ENCODE results near the gene SWI5.
"Not testable (repeated sequence)": the region's sequence is repeated elsewhere in the genome, so short reads cannot be mapped to it uniquely, and the experiment has no call there.

SWI5 gene

GRCh38 chr9:128276008-128276573, at the start of gene SWI5:
Gene SWI5 (plus strand): TSS chr9:128276276.
- H3K36me3 ChIP-seq (ENCODE audit: control insufficient read depth, insufficient read depth, low read length), result no peaks in the 10 kb centered on the region
- peaks cover 19% of the 10 kb centered on the region for H3K4me1 ChIP-seq (ENCODE audit: control insufficient read depth, insufficient read depth, low read length)
- H3K4me3 ChIP-seq (ENCODE audit: low read length), result peak within 1 kb of the TSS; percentile 93
- H3K27me3 ChIP-seq (ENCODE audit: control insufficient read depth, insufficient read depth, low read length), result no peaks in the 10 kb centered on the region
- H3K9me3 ChIP-seq (ENCODE audit: control insufficient read depth, low read length), result no peaks in the 10 kb centered on the region
- peak within 1 kb of the TSS; percentile 94 for H3K9ac ChIP-seq (ENCODE audit: low read length)

GRCh38 chr9:128226412-128226801, 49.7 kb upstream of the SWI5 start:
- Histone ChIP-seq H3K4me1 (ENCODE audit: control insufficient read depth, insufficient read depth, low read length) (no peaks in the 10 kb centered on the region), H3K36me3 (ENCODE audit: control insufficient read depth, insufficient read depth, low read length) (no peaks in the 10 kb centered on the region), H3K9ac (ENCODE audit: low read length) (no peak overlapping the region), H3K9me3 (ENCODE audit: control insufficient read depth, low read length) (no peaks in the 10 kb centered on the region), H3K27me3 (ENCODE audit: control insufficient read depth, insufficient read depth, low read length) (peaks cover 6% of the 10 kb centered on the region), H3K4me3 (ENCODE audit: low read length) (no peak overlapping the region)

GRCh38 chr9:128230897-128231296, 45.2 kb upstream of the SWI5 start:
- H3K4me3 ChIP-seq (ENCODE audit: low read length); H3K27me3 ChIP-seq (ENCODE audit: control insufficient read depth, insufficient read depth, low read length); H3K9ac ChIP-seq (ENCODE audit: low read length); H3K4me1 ChIP-seq (ENCODE audit: control insufficient read depth, insufficient read depth, low read length); H3K9me3 ChIP-seq (ENCODE audit: control insufficient read depth, low read length); H3K36me3 ChIP-seq (ENCODE audit: control insufficient read depth, insufficient read depth, low read length): not testable (repeated sequence)

GRCh38 chr9:128231638-128232527, 44.2 kb upstream of the SWI5 start:
- H3K9ac ChIP-seq (ENCODE audit: low read length), result no peak overlapping the region
- no peaks in the 10 kb centered on the region for H3K4me1 ChIP-seq (ENCODE audit: control insufficient read depth, insufficient read depth, low read length)
- H3K36me3 ChIP-seq (ENCODE audit: control insufficient read depth, insufficient read depth, low read length), result no peaks in the 10 kb centered on the region

GRCh38 chr9:128232528-128233428, 43.3 kb upstream of the SWI5 start:
- H3K4me1 ChIP-seq (ENCODE audit: control insufficient read depth, insufficient read depth, low read length), result no peaks in the 10 kb centered on the region
- no peaks in the 10 kb centered on the region for H3K36me3 ChIP-seq (ENCODE audit: control insufficient read depth, insufficient read depth, low read length)
- H3K9ac ChIP-seq (ENCODE audit: low read length), result no peak overlapping the region
- H3K27me3 ChIP-seq (ENCODE audit: control insufficient read depth, insufficient read depth, low read length), result no peaks in the 10 kb centered on the region
- H3K9me3 ChIP-seq (ENCODE audit: control insufficient read depth, low read length), result no peaks in the 10 kb centered on the region
- H3K4me3 ChIP-seq (ENCODE audit: low read length), result no peak overlapping the region

More at GRCh38 chr9:128231638-128232527, 44.2 kb upstream of the SWI5 start:
- Histone ChIP-seq H3K9me3 (ENCODE audit: control insufficient read depth, low read length) (no peaks in the 10 kb centered on the region), H3K4me3 (ENCODE audit: low read length) (no peak overlapping the region), H3K27me3 (ENCODE audit: control insufficient read depth, insufficient read depth, low read length) (no peaks in the 10 kb centered on the region)

GRCh38 chr9:128233817-128234406, 42.2 kb upstream of the SWI5 start:
- Histone ChIP-seq H3K9ac (ENCODE audit: low read length) (no peak overlapping the region), H3K4me3 (ENCODE audit: low read length) (no peak overlapping the region), H3K9me3 (ENCODE audit: control insufficient read depth, low read length) (no peaks in the 10 kb centered on the region), H3K27me3 (ENCODE audit: control insufficient read depth, insufficient read depth, low read length) (no peaks in the 10 kb centered on the region), H3K36me3 (ENCODE audit: control insufficient read depth, insufficient read depth, low read length) (no peaks in the 10 kb centered on the region), H3K4me1 (ENCODE audit: control insufficient read depth, insufficient read depth, low read length) (no peaks in the 10 kb centered on the region)

GRCh38 chr9:128242124-128242523, 34.0 kb upstream of the SWI5 start:
- H3K9ac ChIP-seq (ENCODE audit: low read length), result no peak overlapping the region
- H3K27me3 ChIP-seq (ENCODE audit: control insufficient read depth, insufficient read depth, low read length), result peaks cover 1% of the 10 kb centered on the region
- no peaks in the 10 kb centered on the region for H3K9me3 ChIP-seq (ENCODE audit: control insufficient read depth, low read length)
- peaks cover 6% of the 10 kb centered on the region for H3K4me1 ChIP-seq (ENCODE audit: control insufficient read depth, insufficient read depth, low read length)
- no peak overlapping the region for H3K4me3 ChIP-seq (ENCODE audit: low read length)
- H3K36me3 ChIP-seq (ENCODE audit: control insufficient read depth, insufficient read depth, low read length), result no peaks in the 10 kb centered on the region

- no peaks in the 10 kb centered on the region for H3K36me3 ChIP-seq (ENCODE audit: control insufficient read depth, insufficient read depth, low read length)
- peaks cover 6% of the 10 kb centered on the region for H3K4me1 ChIP-seq (ENCODE audit: control insufficient read depth, insufficient read depth, low read length)
- peaks cover 5% of the 10 kb centered on the region for H3K27me3 ChIP-seq (ENCODE audit: control insufficient read depth, insufficient read depth, low read length)
- H3K9ac ChIP-seq (ENCODE audit: low read length), result no peak overlapping the region
- H3K4me3 ChIP-seq (ENCODE audit: low read length), result no peak overlapping the region
- no peaks in the 10 kb centered on the region for H3K9me3 ChIP-seq (ENCODE audit: control insufficient read depth, low read length)
Observed at GRCh38 chr9:128242828-128243214, 33.3 kb upstream of the SWI5 start.

GRCh38 chr9:128243215-128244018, 32.7 kb upstream of the SWI5 start:
- peaks cover 5% of the 10 kb centered on the region for H3K27me3 ChIP-seq (ENCODE audit: control insufficient read depth, insufficient read depth, low read length)
- H3K9ac ChIP-seq (ENCODE audit: low read length), result no peak overlapping the region
- H3K36me3 ChIP-seq (ENCODE audit: control insufficient read depth, insufficient read depth, low read length), result no peaks in the 10 kb centered on the region
- no peaks in the 10 kb centered on the region for H3K9me3 ChIP-seq (ENCODE audit: control insufficient read depth, low read length)
- H3K4me3 ChIP-seq (ENCODE audit: low read length), result no peak overlapping the region
- H3K4me1 ChIP-seq (ENCODE audit: control insufficient read depth, insufficient read depth, low read length), result peaks cover 6% of the 10 kb centered on the region

- no peaks in the 10 kb centered on the region for H3K36me3 ChIP-seq (ENCODE audit: control insufficient read depth, insufficient read depth, low read length)
- H3K9me3 ChIP-seq (ENCODE audit: control insufficient read depth, low read length), result no peaks in the 10 kb centered on the region
- H3K27me3 ChIP-seq (ENCODE audit: control insufficient read depth, insufficient read depth, low read length), result peaks cover 5% of the 10 kb centered on the region
- H3K4me3 ChIP-seq (ENCODE audit: low read length), result no peak overlapping the region
- H3K4me1 ChIP-seq (ENCODE audit: control insufficient read depth, insufficient read depth, low read length), result peaks cover 6% of the 10 kb centered on the region
- H3K9ac ChIP-seq (ENCODE audit: low read length), result no peak overlapping the region
Observed at GRCh38 chr9:128244091-128244836, 31.8 kb upstream of the SWI5 start.

- Histone ChIP-seq H3K27me3 (ENCODE audit: control insufficient read depth, insufficient read depth, low read length) (peaks cover 5% of the 10 kb centered on the region), H3K4me1 (ENCODE audit: control insufficient read depth, insufficient read depth, low read length) (peaks cover 6% of the 10 kb centered on the region), H3K9me3 (ENCODE audit: control insufficient read depth, low read length) (no peaks in the 10 kb centered on the region), H3K4me3 (ENCODE audit: low read length) (no peak overlapping the region), H3K9ac (ENCODE audit: low read length) (no peak overlapping the region), H3K36me3 (ENCODE audit: control insufficient read depth, insufficient read depth, low read length) (no peaks in the 10 kb centered on the region)
Observed at GRCh38 chr9:128244837-128245231, 31.2 kb upstream of the SWI5 start.

Data from mucosa of stomach (tissue), 1 donor.